ENCODE measurements around the gene RUFY3.

DNA sequence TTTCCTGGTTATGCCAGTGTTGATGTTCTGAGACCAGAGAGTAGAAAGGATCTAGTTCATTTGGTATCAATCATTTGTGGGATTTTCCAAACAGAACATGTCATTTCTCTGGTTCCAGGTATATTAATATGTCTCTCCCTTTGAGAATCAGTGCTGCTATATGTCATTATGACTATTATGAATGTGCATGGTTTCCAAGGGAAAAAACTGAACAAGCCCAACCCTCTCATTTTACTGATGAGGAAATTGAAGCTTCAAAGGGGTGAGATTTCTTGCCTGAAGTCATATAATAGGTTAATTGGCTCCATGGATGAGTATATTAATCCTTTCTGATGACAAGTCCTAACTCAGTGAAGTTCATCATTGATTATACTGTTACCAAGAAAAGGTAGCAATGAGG is 31.9 kb downstream of the RUFY3 start:
- TF ChIP-seq, protein P1, sequence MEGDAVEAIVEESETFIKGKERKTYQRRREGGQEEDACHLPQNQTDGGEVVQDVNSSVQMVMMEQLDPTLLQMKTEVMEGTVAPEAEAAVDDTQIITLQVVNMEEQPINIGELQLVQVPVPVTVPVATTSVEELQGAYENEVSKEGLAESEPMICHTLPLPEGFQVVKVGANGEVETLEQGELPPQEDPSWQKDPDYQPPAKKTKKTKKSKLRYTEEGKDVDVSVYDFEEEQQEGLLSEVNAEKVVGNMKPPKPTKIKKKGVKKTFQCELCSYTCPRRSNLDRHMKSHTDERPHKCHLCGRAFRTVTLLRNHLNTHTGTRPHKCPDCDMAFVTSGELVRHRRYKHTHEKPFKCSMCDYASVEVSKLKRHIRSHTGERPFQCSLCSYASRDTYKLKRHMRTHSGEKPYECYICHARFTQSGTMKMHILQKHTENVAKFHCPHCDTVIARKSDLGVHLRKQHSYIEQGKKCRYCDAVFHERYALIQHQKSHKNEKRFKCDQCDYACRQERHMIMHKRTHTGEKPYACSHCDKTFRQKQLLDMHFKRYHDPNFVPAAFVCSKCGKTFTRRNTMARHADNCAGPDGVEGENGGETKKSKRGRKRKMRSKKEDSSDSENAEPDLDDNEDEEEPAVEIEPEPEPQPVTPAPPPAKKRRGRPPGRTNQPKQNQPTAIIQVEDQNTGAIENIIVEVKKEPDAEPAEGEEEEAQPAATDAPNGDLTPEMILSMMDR (IDR thresholded peaks at IDR 0.05): no peak
- TF ChIP-seq, protein P2, sequence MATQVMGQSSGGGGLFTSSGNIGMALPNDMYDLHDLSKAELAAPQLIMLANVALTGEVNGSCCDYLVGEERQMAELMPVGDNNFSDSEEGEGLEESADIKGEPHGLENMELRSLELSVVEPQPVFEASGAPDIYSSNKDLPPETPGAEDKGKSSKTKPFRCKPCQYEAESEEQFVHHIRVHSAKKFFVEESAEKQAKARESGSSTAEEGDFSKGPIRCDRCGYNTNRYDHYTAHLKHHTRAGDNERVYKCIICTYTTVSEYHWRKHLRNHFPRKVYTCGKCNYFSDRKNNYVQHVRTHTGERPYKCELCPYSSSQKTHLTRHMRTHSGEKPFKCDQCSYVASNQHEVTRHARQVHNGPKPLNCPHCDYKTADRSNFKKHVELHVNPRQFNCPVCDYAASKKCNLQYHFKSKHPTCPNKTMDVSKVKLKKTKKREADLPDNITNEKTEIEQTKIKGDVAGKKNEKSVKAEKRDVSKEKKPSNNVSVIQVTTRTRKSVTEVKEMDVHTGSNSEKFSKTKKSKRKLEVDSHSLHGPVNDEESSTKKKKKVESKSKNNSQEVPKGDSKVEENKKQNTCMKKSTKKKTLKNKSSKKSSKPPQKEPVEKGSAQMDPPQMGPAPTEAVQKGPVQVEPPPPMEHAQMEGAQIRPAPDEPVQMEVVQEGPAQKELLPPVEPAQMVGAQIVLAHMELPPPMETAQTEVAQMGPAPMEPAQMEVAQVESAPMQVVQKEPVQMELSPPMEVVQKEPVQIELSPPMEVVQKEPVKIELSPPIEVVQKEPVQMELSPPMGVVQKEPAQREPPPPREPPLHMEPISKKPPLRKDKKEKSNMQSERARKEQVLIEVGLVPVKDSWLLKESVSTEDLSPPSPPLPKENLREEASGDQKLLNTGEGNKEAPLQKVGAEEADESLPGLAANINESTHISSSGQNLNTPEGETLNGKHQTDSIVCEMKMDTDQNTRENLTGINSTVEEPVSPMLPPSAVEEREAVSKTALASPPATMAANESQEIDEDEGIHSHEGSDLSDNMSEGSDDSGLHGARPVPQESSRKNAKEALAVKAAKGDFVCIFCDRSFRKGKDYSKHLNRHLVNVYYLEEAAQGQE (IDR thresholded peaks at IDR 0.05; ENCODE audit: insufficient read depth in 1 of 2, low read depth in 2 of 2, low read length in 1 of 2): no peak
- TF ChIP-seq POLR2AphosphoS5 (IDR thresholded peaks at IDR 0.05; ENCODE audit: low read depth, low read length): no peak
- TF ChIP-seq TCF7L2 (IDR thresholded peaks at IDR 0.05; ENCODE audit: low read depth, low read length): no peak

All from Panc1 (cell line).